ENCODE results near the gene PITPNM2. TPM values are rescaled to one million over a fixed set of nuclear protein-coding genes. Genes with fewer than 3 reads are reported as not detected.

The PITPNM2 gene
- total and polyA plus RNA-seq, 2 donors (not counting 1 experiment from before 2014, with no cell fraction given), result 2.2 to 6.6 TPM

- H2AFZ ChIP-seq (ENCODE audit: low read length), result no peak overlapping the region
- no peak for DNase-seq (ENCODE audit: low read depth in 2 of 2)
- no peaks in the 10 kb centered on the region for H3K79me2 ChIP-seq (ENCODE audit: control insufficient read depth, insufficient read depth, low read length)
- no peak overlapping the region for H3K27ac ChIP-seq (ENCODE audit: insufficient read depth, low read length)
- no peaks in the 10 kb centered on the region for H4K20me1 ChIP-seq (ENCODE audit: control insufficient read depth, extremely low read depth, insufficient read depth, low read length)
- H3K36me3 ChIP-seq (ENCODE audit: control insufficient read depth, insufficient read depth, low read length), result peaks cover 5% of the 10 kb centered on the region
- TF ChIP-seq EZH2 (IDR thresholded peaks at IDR 0.05; ENCODE audit: low read length, missing control alignments) (no peak), CTCF (conservative IDR thresholded peaks at IDR 0.05 in 1 of 2, IDR thresholded peaks at IDR 0.05 in 1 of 2; ENCODE audit: low read depth in 1 of 2, low read length in 2 of 2) (no peak)
- no peaks in the 10 kb centered on the region for H3K27me3 ChIP-seq (ENCODE audit: control insufficient read depth, insufficient read depth, low read length)
- no peak overlapping the region for H3K9ac ChIP-seq (ENCODE audit: insufficient read depth, low read length)
- no peaks in the 10 kb centered on the region for H3K4me1 ChIP-seq (ENCODE audit: control insufficient read depth, extremely low read depth, insufficient read depth, low read length)
- no peaks in the 10 kb centered on the region for H3K9me3 ChIP-seq (ENCODE audit: control insufficient read depth, insufficient read depth, low read depth, low read length)
- H3K4me2 ChIP-seq (ENCODE audit: extremely low read depth, insufficient read depth, low read length), result no peak overlapping the region
- H3K4me3 ChIP-seq (replicated peaks in 1 of 4; ENCODE audit: control extremely low read depth in 1 of 4, insufficient read depth in 1 of 4, low read depth in 3 of 4, low read length in 4 of 4), result no peak overlapping the region
Measured at GRCh38 chr12:123187637-123188036, 36.7 kb upstream of the PITPNM2 start.

GRCh38 chr12:123180171-123180570 lies 29.3 kb upstream of the PITPNM2 start:
- no peak for TF ChIP-seq EZH2 (IDR thresholded peaks at IDR 0.05; ENCODE audit: low read length, missing control alignments)
- no peak for TF ChIP-seq CTCF (conservative IDR thresholded peaks at IDR 0.05 in 1 of 2, IDR thresholded peaks at IDR 0.05 in 1 of 2; ENCODE audit: low read depth in 1 of 2, low read length in 2 of 2)
- Histone ChIP-seq H3K4me2 (ENCODE audit: extremely low read depth, insufficient read depth, low read length) (no peak overlapping the region), H3K27ac (ENCODE audit: insufficient read depth, low read length) (no peak overlapping the region), H3K36me3 (ENCODE audit: control insufficient read depth, insufficient read depth, low read length) (no peaks in the 10 kb centered on the region), H2AFZ (ENCODE audit: low read length) (no peak overlapping the region), H4K20me1 (ENCODE audit: control insufficient read depth, extremely low read depth, insufficient read depth, low read length) (no peaks in the 10 kb centered on the region), H3K79me2 (ENCODE audit: control insufficient read depth, insufficient read depth, low read length) (no peaks in the 10 kb centered on the region), H3K4me3 (replicated peaks in 1 of 4; ENCODE audit: control extremely low read depth in 1 of 4, insufficient read depth in 1 of 4, low read depth in 3 of 4, low read length in 4 of 4) (no peak overlapping the region), H3K27me3 (ENCODE audit: control insufficient read depth, insufficient read depth, low read length) (no peaks in the 10 kb centered on the region), H3K9ac (ENCODE audit: insufficient read depth, low read length) (no peak overlapping the region), H3K9me3 (ENCODE audit: control insufficient read depth, insufficient read depth, low read depth, low read length) (no peaks in the 10 kb centered on the region), H3K4me1 (ENCODE audit: control insufficient read depth, extremely low read depth, insufficient read depth, low read length) (no peaks in the 10 kb centered on the region)
- DNase-seq (ENCODE audit: low read depth in 2 of 2), result peak in 1 of 2 donors; percentile 21

DNA sequence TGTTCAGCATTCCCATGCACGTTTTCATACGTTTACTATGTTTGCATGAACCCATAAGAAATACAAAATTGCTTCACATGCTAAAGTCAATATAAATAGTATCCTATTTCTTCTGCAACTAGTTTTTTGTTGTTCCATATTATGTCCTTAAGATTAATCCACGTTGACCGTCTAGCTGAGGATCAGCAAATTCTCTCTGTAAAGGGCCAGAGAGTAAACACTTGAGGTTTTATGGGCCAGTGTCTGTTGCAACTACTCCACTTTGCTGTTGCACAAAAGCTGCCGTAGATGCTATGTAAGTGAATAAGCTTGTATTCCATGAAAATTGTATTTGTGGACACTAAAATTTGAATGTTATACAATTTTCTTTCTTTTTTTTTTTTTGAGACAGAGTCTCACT lies 21.1 kb upstream of the PITPNM2 start:
- Histone ChIP-seq H3K4me3 (replicated peaks in 1 of 4; ENCODE audit: control extremely low read depth in 1 of 4, insufficient read depth in 1 of 4, low read depth in 3 of 4, low read length in 4 of 4) (no peak overlapping the region), H3K4me2 (ENCODE audit: extremely low read depth, insufficient read depth, low read length) (no peak overlapping the region), H3K27me3 (ENCODE audit: control insufficient read depth, insufficient read depth, low read length) (no peaks in the 10 kb centered on the region), H3K4me1 (ENCODE audit: control insufficient read depth, extremely low read depth, insufficient read depth, low read length) (no peaks in the 10 kb centered on the region), H3K9ac (ENCODE audit: insufficient read depth, low read length) (no peak overlapping the region), H3K27ac (ENCODE audit: insufficient read depth, low read length) (no peak overlapping the region), H4K20me1 (ENCODE audit: control insufficient read depth, extremely low read depth, insufficient read depth, low read length) (no peaks in the 10 kb centered on the region), H3K36me3 (ENCODE audit: control insufficient read depth, insufficient read depth, low read length) (peaks cover under 1% of the 10 kb centered on the region), H3K9me3 (ENCODE audit: control insufficient read depth, insufficient read depth, low read depth, low read length) (no peaks in the 10 kb centered on the region), H3K79me2 (ENCODE audit: control insufficient read depth, insufficient read depth, low read length) (no peaks in the 10 kb centered on the region), H2AFZ (ENCODE audit: low read length) (no peak overlapping the region)
- DNase-seq (ENCODE audit: low read depth in 2 of 2), result no peak
- TF ChIP-seq EZH2 (IDR thresholded peaks at IDR 0.05; ENCODE audit: low read length, missing control alignments) (no peak), CTCF (conservative IDR thresholded peaks at IDR 0.05 in 1 of 2, IDR thresholded peaks at IDR 0.05 in 1 of 2; ENCODE audit: low read depth in 1 of 2, low read length in 2 of 2) (no peak)

Data from fibroblast of lung (primary cell).